WTC11 (cell line): ENCODE measurements around the gene BICD1.

Experiments
- ATF1 ChIP-seq: sonication (generic); formaldehyde crosslinking; IDR thresholded peaks from 2 replicates; pipeline ENCODE4 v1.8.1; 2023; ENCODE audit warnings: mild to moderate bottlenecking, moderate library complexity, missing genetic modification reagents
- CTCF ChIP-seq: fragments of 200-600 bp; IDR thresholded peaks from 2 replicates; pipeline ENCODE4 v1.8.0; 2022; ENCODE audit warnings: antibody characterized with exemption
- ZNF423 ChIP-seq: fragments of 250-450 bp; sonication (Bioruptor Pico); IDR thresholded peaks from 2 replicates; pipeline ENCODE4 v2.1.2; 2022; ENCODE audit warnings: mild to moderate bottlenecking, moderate library complexity

- TF ChIP-seq CTCF (no peak), ZNF423 (CRISPR knock-in tag) (no peak), ATF1 (no peak)
Observed at GRCh38 chr12:32400866-32401265, 294.2 kb downstream of the BICD1 start.
